Right cardiac atrium (tissue), 5 donors: Measurements from ENCODE around the gene RDH8. TPM values are rescaled to one million over a fixed set of nuclear protein-coding genes. Genes with fewer than 3 reads are reported as not detected.

Experiments used
- ATAC-seq, 2 donors: fragments of 200-7000 bp; cut with Tn5 transposase; one replicate each; pipeline versions ENCODE4 v1.8.0 to v1.9.1; 2020; ENCODE audit warnings: moderate library complexity in 2 of 2, mild to moderate bottlenecking in 1 of 2
- DNase-seq, 3 donors: peaks; one replicate each; pipeline ENCODE4 v3.0.0-alpha.2; 2020
- H3K27ac ChIP-seq: one replicate; pipeline ENCODE4 v1.5.1; 2013; ENCODE audit warnings: mild to moderate bottlenecking, low read length, control low read depth, moderate library complexity
- H3K27me3 ChIP-seq: one replicate; pipeline ENCODE4 v1.6.1; 2013; ENCODE audit not compliant: control insufficient read depth, insufficient read depth
- H3K4me1 ChIP-seq: one replicate; pipeline ENCODE4 v1.6.1; 2013; ENCODE audit warnings: low read length; ENCODE audit not compliant: control insufficient read depth, insufficient read depth
- H3K4me3 ChIP-seq: one replicate; pipeline ENCODE4 v1.5.1; 2013; ENCODE audit warnings: low read length, control low read depth
- H3K9me3 ChIP-seq: one replicate; pipeline ENCODE4 v1.6.1; 2013; ENCODE audit warnings: low read length; ENCODE audit not compliant: control insufficient read depth
- WGBS: extraction: QIAGEN DNeasy Blood & Tissue Kit; methylation state at CpG from one replicate; pipeline ENCODE4 v1.1.7; 2013; 5-methylcytosine and 5-hydroxymethylcytosine counted together
- intact Hi-C, 4 donors: fragments of 100-400 bp; cut with DNase I; formaldehyde crosslinking; loops; one replicate each; pipeline versions ENCODE4 v1.11.0 to v1.14.0; 2022 to 2023
- polyA plus RNA-seq: library from polyadenylated mRNA; stranded (reverse); fragments of 200-250 nt; gene quantifications from one replicate; pipeline ENCODE4 v1.2.3, GENCODE V29; 2013
- total RNA-seq, 4 donors: library from RNA; stranded (reverse); fragmentation: NEBNext Ultra II Directional; extraction: Animal tissue kit (Norgen Biotek cat#: 25700); gene quantifications; one replicate each; pipeline ENCODE4 v1.2.1, GENCODE V29; 2021
- donor health status: healthy with polysubstance abuse.
- donor health status: DM: no; HTN: yes; CAD: no.
- donor health status: DM: no; HTN: no; CAD: no.
- donor health status: DM: no; HTN: yes; CAD: no; lungs with severe emphysema.
- donor health status: DM: yes; HTN: yes; CAD: no.

RDH8 gene
- total and polyA plus RNA-seq, 5 donors: not detected

GRCh38 chr19:10006335-10006708, 7.0 kb upstream of the RDH8 start:
- Histone ChIP-seq H3K4me3 (no peak overlapping the region), H3K27ac (peak overlapping the region; percentile 71), H3K9me3 (no peaks in the 10 kb centered on the region), H3K27me3 (no peaks in the 10 kb centered on the region), H3K4me1 (no peaks in the 10 kb centered on the region)
- ATAC-seq (peak; percentile 51 to 54), DNase-seq (peak; percentile 72 to 78 (median 74))
- intact Hi-C loops: no loop called here
- 27% methylated on average over 7 of the region's 7 CpGs for WGBS

- Histone ChIP-seq H3K27me3 (no peaks in the 10 kb centered on the region), H3K9me3 (no peaks in the 10 kb centered on the region), H3K4me3 (no peak overlapping the region), H3K4me1 (no peaks in the 10 kb centered on the region), H3K27ac (peak overlapping the region; percentile 71)
- intact Hi-C loops: no loop called here
- DNase-seq: no peak
- ATAC-seq: no peak
Measured at GRCh38 chr19:10006752-10007323, 6.4 kb upstream of the RDH8 start.

- WGBS: 22% methylated on average over 13 of the region's 13 CpGs
- no peaks in the 10 kb centered on the region for H3K27me3 ChIP-seq
- H3K27ac ChIP-seq: peak overlapping the region; percentile 80
- intact Hi-C loops: no loop called here
- ATAC-seq (peak; percentile 18 to 31), DNase-seq (peak; percentile 72 to 90 (median 78))
- H3K4me3 ChIP-seq: no peak overlapping the region
- no peaks in the 10 kb centered on the region for H3K9me3 ChIP-seq
- no peaks in the 10 kb centered on the region for H3K4me1 ChIP-seq
Measured at GRCh38 chr19:10007371-10008183, 5.7 kb upstream of the RDH8 start.

DNA sequence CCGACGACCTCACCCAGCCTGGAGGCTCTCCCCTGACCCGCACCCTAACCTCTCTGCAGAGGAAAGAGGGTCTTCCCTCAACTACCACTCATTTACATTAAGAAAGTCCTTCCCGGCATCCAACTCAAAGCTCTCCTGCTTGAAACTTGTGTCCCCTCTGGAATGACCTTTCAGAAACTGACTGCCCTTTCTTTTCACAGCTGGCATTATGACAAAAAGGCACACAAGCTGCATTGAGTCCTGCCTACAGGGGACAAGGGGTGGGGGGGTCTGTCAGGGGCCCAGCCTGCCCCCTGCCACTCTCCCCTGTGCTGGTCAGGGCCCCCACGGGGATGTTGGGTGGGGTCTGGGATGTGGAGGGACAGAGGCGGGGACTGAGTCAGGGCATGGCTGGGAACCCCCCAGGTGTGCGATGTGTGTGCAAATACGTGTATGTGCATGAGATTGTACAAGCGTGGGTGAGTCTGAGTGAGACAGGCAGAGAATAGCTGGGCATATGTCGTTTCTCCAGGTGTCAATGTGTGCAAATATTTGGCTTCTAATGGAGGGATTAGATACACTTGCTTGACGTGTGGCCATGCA, 5.0 kb upstream of the RDH8 start:
- H3K27me3 ChIP-seq: no peaks in the 10 kb centered on the region
- intact Hi-C loops: no loop called here

DNA sequence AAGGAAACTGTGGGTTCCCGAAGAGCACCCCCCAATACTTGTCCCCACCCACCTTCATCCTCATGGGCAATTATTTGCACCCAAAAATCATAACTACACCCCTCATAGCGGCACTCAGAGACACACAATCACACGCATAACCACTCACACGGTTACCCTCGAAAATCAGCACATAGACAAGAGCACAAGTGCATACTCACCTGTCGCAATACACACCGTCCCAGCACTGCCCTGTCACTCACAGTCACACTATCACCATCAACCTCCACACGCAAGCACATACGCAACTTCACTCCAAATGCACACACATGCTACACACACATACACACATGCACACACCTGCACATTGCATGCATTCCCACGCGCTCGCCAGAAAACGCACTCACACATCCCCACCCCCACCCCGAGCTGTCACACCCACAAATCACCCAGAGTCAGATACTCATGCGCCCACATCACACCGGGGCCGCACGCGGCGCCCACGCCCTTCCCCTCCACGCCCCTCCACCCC, 3.5 kb upstream of the RDH8 start:
- DNase-seq: no peak
- no peaks in the 10 kb centered on the region for H3K27me3 ChIP-seq
- ATAC-seq: no peak
- peak overlapping the region; percentile 70 for H3K4me3 ChIP-seq
- peak overlapping the region; percentile 54 for H3K27ac ChIP-seq
- 5% methylated on average over 22 of the region's 22 CpGs for WGBS
- no peaks in the 10 kb centered on the region for H3K9me3 ChIP-seq
- intact Hi-C loops: no loop called here
- no peaks in the 10 kb centered on the region for H3K4me1 ChIP-seq

More for the DNA sequence above, 5.0 kb upstream of the RDH8 start:
- H3K4me3 ChIP-seq: no peak overlapping the region
- DNase-seq: peak in 2 of 3 donors; percentile 32 to 62
- no peaks in the 10 kb centered on the region for H3K4me1 ChIP-seq
- 33% methylated on average over 11 of the region's 11 CpGs for WGBS
- no peaks in the 10 kb centered on the region for H3K9me3 ChIP-seq
- H3K27ac ChIP-seq: peak overlapping the region; percentile 80
- peak in 1 of 2 donors; percentile 3 for ATAC-seq

- Histone ChIP-seq H3K27ac (peak within 1 kb of the TSS; percentile 54), H3K27me3 (no peaks in the 10 kb centered on the region), H3K4me1 (no peaks in the 10 kb centered on the region), H3K9me3 (no peaks in the 10 kb centered on the region), H3K4me3 (peak within 1 kb of the TSS; percentile 70)
- DNase-seq: peak; percentile 82 to 93 (median 91)
- 2% methylated on average over 38 of the region's 38 CpGs for WGBS
- intact Hi-C loops: no loop called here
- peak; percentile 68 to 84 for ATAC-seq
Measured at GRCh38 chr19:10010247-10010691, 3.0 kb upstream of the RDH8 start, which contains the start of gene COL5A3. Gene COL5A3, minus strand, starts transcription at chr19:10010504. Its CDS starts 119 bp downstream, at chr19:10010385.

DNA sequence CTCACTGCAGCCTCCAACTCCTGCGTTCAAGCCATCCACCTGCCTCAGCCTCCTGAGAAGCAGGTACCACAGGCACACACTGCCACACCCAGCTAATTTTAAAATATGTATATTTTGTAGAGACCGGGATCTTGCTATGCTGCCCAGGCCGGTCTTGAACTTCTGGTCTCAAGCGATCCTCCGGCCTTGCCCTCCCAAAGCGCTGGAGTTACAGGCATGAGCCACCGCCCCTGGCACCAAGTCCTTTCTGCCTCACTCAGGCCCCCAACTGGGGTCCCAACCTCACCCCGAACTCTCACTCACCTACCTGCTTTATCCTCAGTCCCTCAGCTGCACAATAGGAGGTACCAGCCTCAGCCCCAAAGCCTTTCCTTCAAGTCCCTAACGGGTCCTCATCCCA, 2.3 kb upstream of the RDH8 start:
- DNase-seq (peak in 1 of 3 donors; percentile 55), ATAC-seq (no peak)
- no peaks in the 10 kb centered on the region for H3K9me3 ChIP-seq
- no peak overlapping the region for H3K27ac ChIP-seq
- no peaks in the 10 kb centered on the region for H3K27me3 ChIP-seq
- no peaks in the 10 kb centered on the region for H3K4me1 ChIP-seq
- WGBS: 69% methylated on average over 9 of the region's 9 CpGs
- no peak overlapping the region for H3K4me3 ChIP-seq
- intact Hi-C loops: no loop called here

- Histone ChIP-seq H3K27me3 (no peaks in the 10 kb centered on the region), H3K4me3 (no peak overlapping the region), H3K9me3 (no peaks in the 10 kb centered on the region), H3K27ac (no peak overlapping the region), H3K4me1 (no peaks in the 10 kb centered on the region)
- DNase-seq: peak in 1 of 3 donors; percentile 59
- 32% methylated on average over 7 of the region's 7 CpGs for WGBS
- intact Hi-C loops: no loop called here
- ATAC-seq: no peak
Measured at GRCh38 chr19:10011974-10012373, 1.3 kb upstream of the RDH8 start.

- Histone ChIP-seq H3K27me3 (no peaks in the 10 kb centered on the region), H3K9me3 (no peaks in the 10 kb centered on the region), H3K4me1 (no peaks in the 10 kb centered on the region), H3K27ac (no peak overlapping the region), H3K4me3 (no peak overlapping the region)
- ATAC-seq (no peak), DNase-seq (no peak)
- WGBS: 40% methylated on average over 6 of the region's 6 CpGs
- intact Hi-C loops: no loop called here
Measured at GRCh38 chr19:10013834-10014618, 743 bp downstream of the RDH8 start.

DNA sequence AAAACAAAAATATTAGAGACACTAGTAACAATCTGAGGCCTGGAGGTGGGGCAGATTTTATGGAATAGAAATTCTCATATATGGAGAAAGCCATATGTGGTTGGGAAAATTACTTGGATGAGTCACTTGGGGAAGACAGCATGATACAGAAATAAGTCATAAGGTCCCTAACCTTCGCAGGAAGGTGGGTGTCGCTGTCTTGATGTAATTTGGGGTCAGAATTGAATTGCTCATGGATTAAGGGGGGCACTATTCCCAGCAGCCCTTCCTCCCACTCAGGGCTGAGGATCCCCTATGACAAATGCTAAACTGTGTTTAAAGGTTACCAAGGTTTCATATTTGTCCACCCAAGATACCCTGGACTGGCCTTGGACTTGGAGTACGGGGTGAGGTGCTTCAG, 5.0 kb downstream of the RDH8 start:
- no peak for DNase-seq
- no peak for ATAC-seq
- 80% methylated on average over 3 of the region's 3 CpGs for WGBS
- Histone ChIP-seq H3K4me3 (no peak overlapping the region), H3K27ac (no peak overlapping the region), H3K27me3 (no peaks in the 10 kb centered on the region), H3K9me3 (no peaks in the 10 kb centered on the region), H3K4me1 (no peaks in the 10 kb centered on the region)
- intact Hi-C loops: loop anchor here in 1 of 4 donors (5.0 kb wide), 1 partner anchor 81 kb away; the partner anchor contains the start of gene OLFM2
